HEK293 (cell line): ENCODE data around the gene FOXJ2.

Source experiments
- AEBP2 ChIP-seq: fragments of 450-650 bp; formaldehyde crosslinking; IDR thresholded peaks from 2 replicates; pipeline ENCODE4 v1.5.1; 2016; ENCODE audit warnings: missing biosample characterization, missing genetic modification characterization, borderline replicate concordance
- GFI1B ChIP-seq: fragments of 450-650 bp; formaldehyde crosslinking; IDR thresholded peaks from 2 replicates; pipeline ENCODE4 v1.5.1; 2016; ENCODE audit warnings: missing biosample characterization, missing genetic modification characterization
- OVOL3 ChIP-seq: fragments of 450-650 bp; formaldehyde crosslinking; IDR thresholded peaks from 2 replicates; pipeline ENCODE4 v1.5.1; 2016; ENCODE audit warnings: missing biosample characterization, missing genetic modification characterization
- PRDM1 ChIP-seq: fragments of 450-650 bp; formaldehyde crosslinking; IDR thresholded peaks from 2 replicates; pipeline ENCODE4; 2016; ENCODE audit warnings: missing biosample characterization, missing genetic modification characterization
- PRDM4 ChIP-seq: fragments of 450-650 bp; formaldehyde crosslinking; IDR thresholded peaks from 2 replicates; pipeline ENCODE4 v1.5.1; 2017; ENCODE audit warnings: missing biosample characterization, missing genetic modification characterization
- SP3 ChIP-seq: fragments of 450-650 bp; formaldehyde crosslinking; IDR thresholded peaks from 2 replicates; pipeline ENCODE4 v1.5.1; 2016; ENCODE audit warnings: missing biosample characterization, missing genetic modification characterization
- ZBTB26 ChIP-seq: fragments of 450-650 bp; formaldehyde crosslinking; optimal IDR thresholded peaks from 2 replicates; pipeline ENCODE3; 2016; ENCODE audit warnings: missing biosample characterization, mild to moderate bottlenecking, missing genetic modification characterization
- ZBTB6 ChIP-seq: fragments of 450-650 bp; formaldehyde crosslinking; IDR thresholded peaks from 2 replicates; pipeline ENCODE4 v1.5.1; 2017; ENCODE audit warnings: missing biosample characterization, missing genetic modification characterization
- ZNF132 ChIP-seq: fragments of 450-650 bp; formaldehyde crosslinking; IDR thresholded peaks from 2 replicates; pipeline ENCODE4 v1.5.1; 2017; ENCODE audit warnings: missing biosample characterization, missing genetic modification characterization, borderline replicate concordance
- ZNF157 ChIP-seq: fragments of 450-650 bp; formaldehyde crosslinking; IDR thresholded peaks from 2 replicates; pipeline ENCODE4 v1.5.1; 2016; ENCODE audit warnings: missing biosample characterization, missing genetic modification characterization
- ZNF174 ChIP-seq: fragments of 450-650 bp; formaldehyde crosslinking; IDR thresholded peaks from 2 replicates; pipeline ENCODE4 v1.5.0; 2017; ENCODE audit warnings: missing biosample characterization, mild to moderate bottlenecking, missing genetic modification characterization
- ZNF175 ChIP-seq: fragments of 450-650 bp; formaldehyde crosslinking; IDR thresholded peaks from 2 replicates; pipeline ENCODE4 v1.5.1; 2016; ENCODE audit warnings: missing biosample characterization, missing genetic modification characterization
- ZNF24 ChIP-seq: fragments of 450-650 bp; formaldehyde crosslinking; IDR thresholded peaks from 2 replicates; pipeline ENCODE4 v1.5.1; 2016; ENCODE audit warnings: missing biosample characterization, missing genetic modification characterization
- ZNF391 ChIP-seq: fragments of 450-650 bp; formaldehyde crosslinking; IDR thresholded peaks from 2 replicates; pipeline ENCODE4 v1.5.1; 2016; ENCODE audit warnings: low read depth, missing biosample characterization, missing genetic modification characterization, borderline replicate concordance
- ZNF416 ChIP-seq: fragments of 450-650 bp; formaldehyde crosslinking; IDR thresholded peaks from 2 replicates; pipeline ENCODE4 v1.5.1; 2016; ENCODE audit warnings: missing biosample characterization, missing genetic modification characterization
- ZNF501 ChIP-seq: fragments of 450-650 bp; formaldehyde crosslinking; IDR thresholded peaks from 2 replicates; pipeline ENCODE4 v1.5.1; 2016; ENCODE audit warnings: missing biosample characterization, missing genetic modification characterization
- ZNF518A ChIP-seq: fragments of 450-650 bp; formaldehyde crosslinking; conservative IDR thresholded peaks from 2 replicates; pipeline ENCODE4 v1.5.1; 2016; ENCODE audit warnings: low read depth, missing biosample characterization, missing genetic modification characterization
- ZNF544 ChIP-seq: fragments of 450-650 bp; formaldehyde crosslinking; IDR thresholded peaks from 2 replicates; pipeline ENCODE4 v1.5.0; 2017; ENCODE audit warnings: missing biosample characterization, missing genetic modification characterization
- ZNF548 ChIP-seq: fragments of 450-650 bp; formaldehyde crosslinking; IDR thresholded peaks from 2 replicates; pipeline ENCODE4 v1.5.1; 2016; ENCODE audit warnings: missing biosample characterization, missing genetic modification characterization
- ZNF600 ChIP-seq: fragments of 450-650 bp; formaldehyde crosslinking; IDR thresholded peaks from 2 replicates; pipeline ENCODE4 v1.5.1; 2016; ENCODE audit warnings: missing biosample characterization, missing genetic modification characterization
- ZNF660 ChIP-seq: fragments of 450-650 bp; IDR thresholded peaks from 2 replicates; pipeline ENCODE4 v1.5.1; 2018; ENCODE audit warnings: missing biosample characterization, mild to moderate bottlenecking, missing genetic modification characterization
- ZNF704 ChIP-seq: fragments of 450-650 bp; formaldehyde crosslinking; IDR thresholded peaks from 2 replicates; pipeline ENCODE4 v1.5.1; 2016; ENCODE audit warnings: missing biosample characterization, missing genetic modification characterization
- ZNF830 ChIP-seq: fragments of 450-650 bp; IDR thresholded peaks from 2 replicates; pipeline ENCODE4 v1.5.0; 2018; ENCODE audit warnings: missing biosample characterization, missing genetic modification characterization, low read depth, mild to moderate bottlenecking, moderate library complexity
- TF ChIP-seq, protein P1 (sequence below): fragments of 450-650 bp; formaldehyde crosslinking; IDR thresholded peaks from 2 replicates; pipeline ENCODE4 v1.5.1; 2016; ENCODE audit warnings: missing biosample characterization, missing genetic modification characterization
- TF ChIP-seq, protein P2 (sequence below): fragments of 450-650 bp; formaldehyde crosslinking; IDR thresholded peaks from 2 replicates; pipeline ENCODE4 v1.5.1; 2016; ENCODE audit warnings: missing biosample characterization, missing genetic modification characterization

FOXJ2 gene

DNA sequence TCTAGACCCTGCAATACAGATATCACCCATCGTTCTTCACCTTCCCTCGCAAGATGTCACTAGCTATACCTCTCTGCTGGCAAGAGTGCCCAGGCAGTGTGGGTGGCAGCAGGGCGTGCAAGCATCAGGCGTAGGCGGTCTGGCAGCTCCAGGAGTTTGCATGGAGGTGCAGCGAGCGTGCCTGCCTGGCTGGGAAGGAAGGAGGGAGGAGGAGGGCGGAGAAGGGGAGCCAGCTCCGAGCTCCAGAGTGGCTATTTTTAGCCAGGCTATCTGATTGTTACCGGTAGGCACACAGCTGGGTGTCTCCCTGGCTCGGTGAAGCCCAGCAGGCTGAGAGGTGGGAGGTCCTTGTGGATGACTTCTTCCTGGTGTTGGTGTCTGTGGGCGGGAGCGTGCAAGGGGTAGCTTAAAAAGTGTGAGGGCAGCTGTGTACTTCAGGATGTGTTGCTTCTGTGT lies 6.2 kb downstream of the FOXJ2 start (continued):
- TF ChIP-seq, protein P1, sequence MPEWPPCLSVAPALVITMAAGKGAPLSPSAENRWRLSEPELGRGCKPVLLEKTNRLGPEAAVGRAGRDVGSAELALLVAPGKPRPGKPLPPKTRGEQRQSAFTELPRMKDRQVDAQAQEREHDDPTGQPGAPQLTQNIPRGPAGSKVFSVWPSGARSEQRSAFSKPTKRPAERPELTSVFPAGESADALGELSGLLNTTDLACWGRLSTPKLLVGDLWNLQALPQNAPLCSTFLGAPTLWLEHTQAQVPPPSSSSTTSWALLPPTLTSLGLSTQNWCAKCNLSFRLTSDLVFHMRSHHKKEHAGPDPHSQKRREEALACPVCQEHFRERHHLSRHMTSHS (tag by site-specific recombination) = no peak
- TF ChIP-seq AEBP2 (tag by site-specific recombination) = no peak
- no peak for TF ChIP-seq ZNF704 (tag by site-specific recombination)
- TF ChIP-seq ZNF174 = no peak
- TF ChIP-seq ZBTB26 (tag by site-specific recombination) = no peak
- TF ChIP-seq, protein P2, sequence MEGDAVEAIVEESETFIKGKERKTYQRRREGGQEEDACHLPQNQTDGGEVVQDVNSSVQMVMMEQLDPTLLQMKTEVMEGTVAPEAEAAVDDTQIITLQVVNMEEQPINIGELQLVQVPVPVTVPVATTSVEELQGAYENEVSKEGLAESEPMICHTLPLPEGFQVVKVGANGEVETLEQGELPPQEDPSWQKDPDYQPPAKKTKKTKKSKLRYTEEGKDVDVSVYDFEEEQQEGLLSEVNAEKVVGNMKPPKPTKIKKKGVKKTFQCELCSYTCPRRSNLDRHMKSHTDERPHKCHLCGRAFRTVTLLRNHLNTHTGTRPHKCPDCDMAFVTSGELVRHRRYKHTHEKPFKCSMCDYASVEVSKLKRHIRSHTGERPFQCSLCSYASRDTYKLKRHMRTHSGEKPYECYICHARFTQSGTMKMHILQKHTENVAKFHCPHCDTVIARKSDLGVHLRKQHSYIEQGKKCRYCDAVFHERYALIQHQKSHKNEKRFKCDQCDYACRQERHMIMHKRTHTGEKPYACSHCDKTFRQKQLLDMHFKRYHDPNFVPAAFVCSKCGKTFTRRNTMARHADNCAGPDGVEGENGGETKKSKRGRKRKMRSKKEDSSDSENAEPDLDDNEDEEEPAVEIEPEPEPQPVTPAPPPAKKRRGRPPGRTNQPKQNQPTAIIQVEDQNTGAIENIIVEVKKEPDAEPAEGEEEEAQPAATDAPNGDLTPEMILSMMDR (tag by site-specific recombination) = no peak
- no peak for TF ChIP-seq ZNF24 (tag by site-specific recombination)
- TF ChIP-seq ZNF501 (tag by site-specific recombination) = no peak; the same call in 1 of the 2 replicates
- no peak for TF ChIP-seq ZNF132 (tag by site-specific recombination)
- peak; percentile 31; the same call in 1 of the 2 replicates for TF ChIP-seq ZBTB6 (tag by site-specific recombination)
- no peak for TF ChIP-seq ZNF175 (tag by site-specific recombination)
- TF ChIP-seq OVOL3 (tag by site-specific recombination) = no peak
- TF ChIP-seq ZNF416 (tag by site-specific recombination) = no peak
- TF ChIP-seq PRDM4 (tag by site-specific recombination) = no peak
- TF ChIP-seq ZNF548 (tag by site-specific recombination) = no peak
- no peak for TF ChIP-seq ZNF518A
- peak; percentile 58 for TF ChIP-seq SP3
- TF ChIP-seq ZNF660 (tag by site-specific recombination) = no peak
- TF ChIP-seq ZNF391 (tag by site-specific recombination) = no peak
- TF ChIP-seq GFI1B (tag by site-specific recombination) = no peak
- TF ChIP-seq PRDM1 (tag by site-specific recombination) = no peak
- no peak for TF ChIP-seq ZNF157 (tag by site-specific recombination)
- TF ChIP-seq ZNF600 = peak; percentile 86
- no peak for TF ChIP-seq ZNF544 (tag by site-specific recombination)
- TF ChIP-seq ZNF830 (tag by site-specific recombination) = no peak
